A172 (cell line): ENCODE measurements around the gene NET1. TPM values are rescaled to one million over a fixed set of nuclear protein-coding genes. Genes with fewer than 3 reads are reported as not detected.
"Not testable (repeated sequence)": the region's sequence is repeated elsewhere in the genome, so short reads cannot be mapped to it uniquely, and the experiment has no call there.

Experiments
- DNase-seq: peaks from one replicate; pipeline ENCODE4 v3.0.0-alpha.2; 2015; ENCODE audit warnings: low spot score
- total RNA-seq: library from RNA; depleted of rRNA; stranded (reverse); fragments of >200 nt; shearing (Covaris generic); gene quantifications from 2 replicates; pipeline ENCODE4 v1.2.3, GENCODE V29; 2014

The NET1 gene
- total RNA-seq, 1 experiment from 2014 or later, result 52.1 TPM

DNA sequence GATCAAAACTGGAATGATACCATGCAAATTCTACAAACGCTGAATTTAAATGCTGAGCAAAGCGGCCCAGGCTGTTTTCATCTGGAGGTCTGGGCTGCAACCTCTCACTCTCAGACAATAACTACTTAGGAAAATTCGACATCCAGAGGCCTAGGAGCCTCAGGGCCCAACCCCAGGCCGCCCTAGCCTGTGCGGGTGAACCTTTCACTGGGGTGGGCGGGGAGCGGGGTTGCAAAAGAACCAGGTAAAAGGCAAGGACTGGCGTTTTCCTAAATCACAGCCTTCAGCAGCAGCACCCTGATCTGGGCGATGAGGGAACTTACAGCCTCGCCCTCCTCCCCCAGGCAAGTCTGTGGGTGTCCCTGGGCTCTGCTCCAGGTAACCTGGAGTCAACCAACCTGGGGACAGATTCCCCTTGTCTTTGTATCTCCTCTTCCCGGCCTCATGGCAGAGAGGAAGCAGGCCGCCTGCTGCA lies 53.7 kb downstream of the NET1 start:
- DNase-seq, result no peak

DNA sequence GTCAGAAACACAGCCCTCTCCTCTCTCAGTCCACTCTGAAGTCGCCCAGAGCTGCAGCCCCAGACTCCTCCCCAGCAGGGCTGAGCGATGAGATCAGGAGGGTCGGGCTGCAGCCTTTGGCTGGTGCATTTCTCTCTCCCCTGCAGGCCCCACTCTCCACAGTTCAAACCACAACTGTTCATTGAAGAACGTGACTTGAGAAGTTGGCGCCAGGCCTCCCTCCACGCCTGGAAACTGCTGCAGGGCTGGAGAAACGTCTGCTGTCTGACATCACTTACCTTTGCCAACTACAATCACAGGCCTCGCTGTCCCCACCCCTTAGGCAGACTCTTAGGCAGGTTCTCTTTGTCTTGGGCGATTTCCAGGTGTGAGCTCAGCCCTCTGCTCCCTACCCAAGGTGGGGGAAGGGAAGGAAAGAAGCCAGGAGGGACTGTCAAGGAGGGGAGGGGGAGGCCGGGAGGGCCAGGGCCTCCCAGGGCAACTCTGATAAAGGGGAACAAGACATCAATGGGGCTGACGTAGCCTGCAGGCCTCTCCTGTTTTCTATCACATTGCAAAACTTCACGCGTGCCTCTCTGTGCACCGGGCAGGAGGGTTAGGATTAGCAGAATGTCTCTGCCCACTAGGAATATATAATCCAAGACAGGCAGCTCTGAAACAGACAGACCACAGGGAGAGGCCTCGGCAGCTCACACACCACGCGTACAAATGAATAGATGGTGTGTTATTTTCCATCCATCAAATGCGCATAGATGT lies 54.3 kb downstream of the NET1 start:
- no peak for DNase-seq

DNA sequence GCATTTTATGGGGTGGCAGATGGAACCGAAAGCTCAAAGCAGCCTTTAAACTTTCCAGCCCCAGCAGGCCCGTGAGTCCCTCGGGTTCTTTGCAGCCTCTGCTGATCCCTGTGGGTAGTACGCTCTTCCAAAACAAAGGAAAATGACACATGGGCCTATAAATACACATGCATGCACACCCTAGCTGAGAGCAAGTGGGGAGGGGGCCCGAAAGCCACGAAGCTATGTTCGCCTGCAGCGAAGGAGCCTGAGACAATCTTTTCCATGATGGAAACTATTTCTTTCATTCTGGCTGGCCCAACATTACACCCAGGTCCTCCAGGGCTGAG lies 54.8 kb downstream of the NET1 start:
- no peak for DNase-seq

DNA sequence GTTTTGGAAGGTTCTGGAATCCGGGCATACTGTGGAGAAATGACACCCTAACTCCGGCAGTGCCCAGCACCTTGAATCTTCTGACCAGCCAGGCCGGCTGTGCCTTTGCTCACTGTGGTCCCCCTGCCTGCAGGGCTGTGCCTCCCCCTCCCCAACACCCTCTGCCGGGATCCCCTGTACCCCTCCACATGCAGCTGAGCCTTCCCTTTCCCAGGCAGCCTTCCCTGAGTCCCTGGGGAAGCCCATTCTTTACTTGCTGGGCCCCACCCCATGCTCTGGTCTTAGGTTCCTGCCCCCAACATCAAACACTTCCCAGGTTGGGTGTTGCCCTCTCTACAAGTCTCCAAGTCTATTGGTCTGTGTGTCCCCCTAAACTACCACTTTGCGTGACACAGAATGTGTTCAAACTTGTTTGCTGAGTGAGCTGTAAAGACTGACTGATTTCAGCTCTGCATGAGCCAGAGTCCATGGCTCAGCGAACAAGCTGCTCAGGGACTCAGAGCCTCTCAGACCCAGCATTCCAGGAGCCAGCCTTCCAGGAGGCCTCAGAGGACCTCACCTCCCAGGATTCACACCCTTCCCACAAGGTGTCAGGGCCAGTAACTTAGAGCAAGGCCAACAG lies 55.4 kb downstream of the NET1 start:
- DNase-seq, result no peak

DNA sequence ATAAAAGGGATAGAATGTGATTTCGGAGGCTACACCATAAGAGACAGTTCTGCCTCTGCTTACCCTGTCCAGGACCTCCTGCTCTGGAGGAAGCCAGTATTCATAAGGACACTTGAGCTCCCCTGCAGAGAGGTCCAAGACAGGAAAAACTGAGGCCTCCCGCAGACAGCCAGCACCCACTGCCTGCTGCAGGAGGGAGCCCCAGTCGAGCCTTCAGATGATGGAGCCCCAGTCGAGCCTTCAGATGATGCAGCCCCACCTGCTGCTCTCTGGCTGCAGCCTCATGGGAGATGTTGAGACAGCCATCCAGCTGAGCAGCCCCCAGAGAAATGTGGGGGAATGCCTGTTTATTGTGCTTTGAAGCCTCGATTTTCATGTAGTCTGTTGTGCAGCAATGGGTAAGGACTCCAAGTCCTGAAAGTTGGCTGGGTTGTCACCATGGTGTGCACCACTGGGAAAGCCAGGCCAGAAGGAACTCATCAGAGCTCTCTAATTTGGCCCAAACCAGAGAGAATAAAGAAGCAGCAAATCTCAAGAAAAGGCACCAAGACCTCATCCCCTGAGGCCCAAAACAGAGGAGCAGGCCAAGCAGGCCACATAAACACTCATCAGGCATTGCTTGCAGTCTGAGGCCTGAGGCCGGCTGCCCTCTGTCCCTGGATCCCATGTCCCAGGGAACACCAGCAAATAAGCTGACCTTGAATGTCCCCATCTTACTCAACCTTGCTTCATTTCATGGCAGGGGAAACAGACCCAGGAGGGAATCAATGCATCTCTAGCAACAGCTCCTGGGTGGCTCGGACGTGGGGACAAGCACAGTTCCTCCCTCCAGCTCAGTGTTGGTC lies 56.1 kb downstream of the NET1 start:
- no peak for DNase-seq

DNA sequence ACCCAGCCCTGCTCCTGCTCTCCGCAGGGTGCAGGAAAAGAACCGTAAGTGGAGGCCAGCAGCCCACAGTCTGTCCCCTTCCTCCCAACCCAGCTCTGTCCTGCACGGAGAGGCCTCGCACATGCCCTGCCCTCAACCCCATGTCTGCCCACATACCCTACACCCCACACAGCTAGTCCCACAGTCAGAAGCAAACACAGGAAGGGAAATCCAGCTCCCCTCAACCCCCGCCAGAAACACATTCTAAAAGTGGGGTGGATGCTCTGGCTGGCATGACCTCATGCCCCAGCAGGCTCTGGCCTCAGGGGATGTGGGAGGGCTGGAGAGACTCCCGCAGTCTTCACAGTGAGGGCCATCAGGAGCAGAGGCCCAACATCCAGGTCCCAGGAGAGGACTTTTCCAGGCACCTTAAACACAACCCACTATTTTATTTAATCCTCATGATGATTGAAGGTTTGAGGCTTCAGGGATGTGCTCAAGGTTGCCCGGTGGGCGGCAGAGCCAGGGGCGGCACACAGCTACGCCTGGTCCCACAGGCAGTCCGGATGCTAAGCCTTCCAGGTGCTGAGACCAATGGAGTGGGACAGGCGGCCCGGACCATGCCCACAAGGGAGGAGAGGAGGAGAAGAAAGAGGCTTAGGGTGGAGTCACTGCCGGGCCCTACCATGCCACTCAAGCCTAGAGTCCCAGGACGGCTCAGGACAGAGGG lies 57.1 kb downstream of the NET1 start:
- no peak for DNase-seq

DNA sequence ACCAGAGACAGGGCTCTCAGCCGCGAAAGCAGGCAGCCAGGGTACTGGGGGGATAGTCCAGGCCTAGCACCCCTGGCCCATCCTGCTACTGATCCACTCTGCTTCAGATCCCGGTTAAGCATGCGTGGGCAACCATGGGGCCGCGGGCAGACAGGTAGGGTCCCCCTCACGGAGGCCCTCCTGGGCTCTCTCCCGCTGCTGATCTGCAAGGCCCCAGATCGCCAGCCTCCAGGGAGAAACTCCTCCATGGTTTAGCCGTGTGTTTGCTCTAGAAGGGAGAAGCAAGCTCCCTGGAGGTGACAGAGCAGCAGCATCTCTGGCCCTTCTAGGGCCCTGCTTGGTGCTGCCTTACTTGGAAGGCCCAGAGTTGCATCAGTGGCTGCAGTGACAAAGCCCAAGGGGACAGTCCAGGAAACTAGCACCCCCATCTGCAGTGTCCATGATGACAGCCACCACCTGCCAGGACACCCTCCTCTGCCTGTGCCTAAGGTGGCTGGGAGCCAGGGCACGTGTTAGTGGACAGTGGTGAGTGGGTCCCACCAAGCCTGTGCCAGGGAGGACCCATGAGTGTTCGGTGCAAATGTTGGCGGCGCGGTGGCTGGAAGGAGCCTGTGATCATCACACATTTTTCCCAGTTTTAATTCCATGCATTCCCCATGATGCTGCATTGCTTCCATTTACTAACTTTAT lies 57.9 kb downstream of the NET1 start:
- no peak for DNase-seq

DNA sequence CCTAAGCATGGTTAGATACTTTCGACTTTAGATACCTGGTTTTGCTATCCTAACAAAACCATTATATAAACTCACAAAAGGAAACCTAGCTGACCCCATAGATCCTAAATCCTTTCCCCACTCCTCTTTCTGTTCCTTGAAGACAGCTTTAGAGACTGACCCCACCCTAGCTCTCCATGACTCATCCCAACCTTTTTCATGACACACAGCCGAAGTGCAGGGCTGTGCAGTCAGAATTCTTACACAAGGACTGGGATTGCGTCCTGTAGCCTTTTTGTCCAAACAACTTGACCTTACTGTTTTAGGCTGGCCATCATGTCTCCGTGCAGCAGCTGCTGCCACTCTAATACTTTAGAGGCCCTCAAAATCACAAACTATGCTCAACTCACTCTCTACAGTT lies 62.3 kb downstream of the NET1 start:
- peak; percentile 14 for DNase-seq

DNA sequence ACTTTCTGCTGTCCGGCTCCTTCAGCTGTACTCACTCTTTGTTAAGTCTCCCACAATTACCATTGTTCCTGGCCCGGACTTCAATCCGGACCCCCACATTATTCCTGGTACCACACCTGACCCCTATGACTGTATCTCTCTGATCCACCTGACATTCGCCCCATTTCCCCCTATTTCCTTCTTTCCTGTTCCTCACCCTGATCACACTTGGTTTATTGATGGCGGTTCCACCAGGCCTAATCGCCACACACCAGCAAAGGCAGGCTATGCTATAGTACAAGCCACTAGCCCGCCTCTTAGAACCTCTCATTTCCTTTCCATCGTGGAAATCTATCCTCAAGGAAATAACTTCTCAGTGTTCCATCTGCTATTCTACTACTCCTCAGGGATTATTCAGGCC lies 62.7 kb downstream of the NET1 start:
- DNase-seq, result not testable (repeated sequence)

DNA sequence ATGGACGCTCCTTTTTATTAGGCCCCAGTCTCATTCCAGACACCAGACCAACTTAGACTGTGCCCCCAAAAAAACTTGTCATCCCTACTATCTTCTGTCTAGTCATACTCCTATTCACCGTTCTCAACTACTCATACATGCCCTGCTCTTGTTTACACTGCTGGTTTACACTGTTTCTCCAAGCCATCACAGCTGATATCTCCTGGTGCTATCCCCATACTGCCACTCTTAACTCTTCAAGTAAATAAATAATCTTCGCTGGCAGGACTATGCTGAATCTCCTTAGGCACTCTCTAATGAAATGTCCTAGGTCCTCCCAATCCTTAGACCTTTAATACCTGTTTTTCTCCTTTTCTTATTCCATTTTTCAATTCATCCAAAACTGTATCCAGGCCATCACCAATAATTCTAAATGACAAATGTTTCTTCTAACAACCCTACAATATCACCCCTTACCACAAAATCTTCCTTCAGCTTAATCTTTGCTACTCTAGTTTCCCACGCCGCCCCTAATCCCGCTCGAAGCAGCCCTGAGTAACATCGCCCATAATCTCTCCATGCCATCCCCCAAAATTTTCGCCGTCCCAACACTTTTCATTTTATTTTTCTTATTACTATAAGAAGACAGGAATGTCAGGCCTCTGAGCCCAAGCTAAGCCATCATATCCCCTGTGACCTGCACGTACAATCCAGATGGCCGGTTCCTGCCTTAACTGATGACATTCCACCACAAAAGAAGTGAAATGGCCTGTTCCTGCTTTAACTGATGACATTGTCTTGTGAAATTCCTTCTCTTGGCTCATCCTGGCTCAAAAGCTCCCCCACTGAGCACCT lies 63.8 kb downstream of the NET1 start:
- DNase-seq, result not testable (repeated sequence)

DNA sequence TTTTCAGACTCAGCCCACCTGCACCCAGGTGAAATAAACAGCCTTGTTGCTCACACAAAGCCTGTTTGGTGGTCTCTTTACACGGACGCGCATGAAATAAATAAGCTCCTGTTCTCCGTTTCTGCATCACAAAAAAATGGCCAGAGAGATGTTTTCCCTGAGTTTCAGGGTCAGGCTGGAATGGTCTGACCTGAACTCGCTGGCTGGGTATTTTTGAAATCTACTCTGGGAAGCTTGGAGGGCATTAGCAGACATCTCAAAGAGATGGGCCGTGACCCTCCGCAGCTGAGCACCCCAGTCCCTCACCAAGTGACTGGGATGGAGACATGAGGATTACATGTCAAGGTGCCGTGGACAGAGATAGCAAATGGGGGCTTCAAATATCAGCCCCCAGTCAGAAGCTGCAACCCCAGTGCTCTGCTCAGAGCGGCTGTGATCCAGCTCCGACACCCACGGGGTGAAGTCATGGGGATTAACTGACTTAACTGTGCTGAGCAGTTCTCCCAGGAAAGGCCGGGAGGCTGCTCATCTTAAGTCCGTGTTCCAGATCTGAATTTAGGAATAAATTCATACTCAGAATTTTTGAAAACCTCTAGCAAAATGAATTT lies 64.7 kb downstream of the NET1 start:
- DNase-seq, result no peak

DNA sequence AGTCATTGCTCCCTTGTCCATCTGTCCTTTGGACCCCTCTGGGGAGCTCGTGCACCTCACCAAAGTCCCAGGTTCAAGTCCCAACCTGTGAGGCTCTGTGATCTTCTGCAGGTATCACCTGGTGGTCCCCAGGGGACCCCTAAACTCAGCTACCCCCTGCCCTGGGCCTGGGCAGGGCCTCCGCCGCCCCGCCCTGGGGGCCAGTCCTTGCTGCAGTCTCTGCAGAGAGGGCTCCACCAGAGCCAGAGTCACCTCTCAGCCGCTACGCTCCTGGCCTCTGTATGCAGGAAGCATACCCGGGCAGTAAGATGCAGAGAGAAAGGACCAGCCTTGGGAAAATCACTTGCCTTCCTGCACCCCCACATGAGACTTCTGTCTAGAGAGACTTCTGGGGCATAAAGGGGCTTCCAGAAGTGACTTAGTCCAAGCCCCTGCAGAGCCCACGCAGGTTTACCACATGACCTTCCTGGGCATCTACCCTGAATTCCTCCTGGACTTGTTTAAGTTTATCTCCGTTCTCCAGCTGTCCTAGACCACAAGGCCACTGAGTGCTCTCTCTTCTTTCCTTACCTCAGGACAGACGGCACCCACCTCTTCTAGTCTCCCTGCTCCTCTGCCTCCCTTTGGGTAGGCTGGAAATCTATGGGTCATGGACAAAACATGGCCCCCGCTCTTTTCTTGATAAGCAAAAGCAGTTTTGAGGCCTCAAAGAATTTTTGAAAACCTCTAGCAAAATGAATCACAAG lies 65.8 kb downstream of the NET1 start:
- DNase-seq, result no peak

DNA sequence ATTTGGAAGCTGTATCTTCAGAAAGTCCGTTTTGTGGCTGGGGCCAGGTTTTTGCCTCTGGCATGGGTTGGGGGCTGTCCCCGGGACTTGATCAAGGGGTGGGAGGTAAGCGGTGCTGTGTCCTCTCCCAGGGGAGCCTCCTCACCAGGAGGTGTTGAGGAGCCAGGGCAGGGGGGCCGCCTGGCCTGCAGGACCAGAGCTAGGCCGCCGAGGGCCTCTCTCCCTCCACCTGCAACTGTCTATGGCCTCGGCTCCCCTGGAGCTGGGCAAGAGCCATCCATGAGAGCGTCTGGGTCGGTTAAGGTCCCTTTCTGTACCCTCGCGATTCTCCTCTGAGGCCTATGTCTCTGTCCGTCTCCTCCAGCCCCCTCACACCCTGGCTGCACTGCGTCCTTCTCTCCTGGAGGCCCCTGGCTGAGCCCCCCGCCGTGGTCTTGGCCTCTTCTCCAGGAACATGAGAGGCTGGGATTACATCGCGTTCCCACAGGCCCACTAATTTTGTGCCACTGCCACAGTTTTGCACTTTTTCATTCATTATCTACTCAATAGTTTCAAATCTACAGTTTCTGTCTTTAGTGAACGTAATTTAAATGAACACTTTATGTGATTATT lies 66.4 kb downstream of the NET1 start:
- no peak for DNase-seq

DNA sequence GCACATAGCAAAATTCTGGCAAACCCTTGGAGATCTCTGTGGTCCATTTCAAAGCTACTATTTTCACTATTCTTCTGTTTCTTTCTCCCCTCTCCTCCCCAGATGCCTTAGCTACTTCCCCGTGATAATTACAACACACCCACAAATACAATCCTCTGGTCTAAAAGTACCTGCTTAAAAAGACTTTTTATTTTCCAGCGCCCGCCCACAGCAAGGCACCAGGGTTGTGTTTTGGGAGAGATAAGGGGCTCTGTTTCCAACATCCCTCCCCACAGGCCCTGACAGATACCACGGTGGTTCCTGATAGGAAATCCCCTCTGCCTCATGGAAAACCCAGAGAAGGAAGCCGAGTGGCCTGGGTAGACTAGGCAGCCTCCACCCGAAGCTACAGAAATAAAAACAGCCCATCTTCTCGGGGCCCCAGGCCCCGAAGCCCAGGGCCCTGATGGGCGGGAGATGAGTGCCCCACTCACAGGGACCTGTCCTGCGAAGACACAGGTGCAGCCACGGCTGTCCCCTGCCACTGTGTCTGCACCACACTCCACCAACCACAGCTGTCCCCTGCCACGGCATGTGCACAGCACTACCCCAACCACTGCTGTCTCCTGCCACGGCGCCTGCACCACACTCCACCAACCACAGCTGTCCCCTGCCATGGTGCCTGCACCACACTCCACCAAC lies 67.3 kb downstream of the NET1 start:
- no peak for DNase-seq

DNA sequence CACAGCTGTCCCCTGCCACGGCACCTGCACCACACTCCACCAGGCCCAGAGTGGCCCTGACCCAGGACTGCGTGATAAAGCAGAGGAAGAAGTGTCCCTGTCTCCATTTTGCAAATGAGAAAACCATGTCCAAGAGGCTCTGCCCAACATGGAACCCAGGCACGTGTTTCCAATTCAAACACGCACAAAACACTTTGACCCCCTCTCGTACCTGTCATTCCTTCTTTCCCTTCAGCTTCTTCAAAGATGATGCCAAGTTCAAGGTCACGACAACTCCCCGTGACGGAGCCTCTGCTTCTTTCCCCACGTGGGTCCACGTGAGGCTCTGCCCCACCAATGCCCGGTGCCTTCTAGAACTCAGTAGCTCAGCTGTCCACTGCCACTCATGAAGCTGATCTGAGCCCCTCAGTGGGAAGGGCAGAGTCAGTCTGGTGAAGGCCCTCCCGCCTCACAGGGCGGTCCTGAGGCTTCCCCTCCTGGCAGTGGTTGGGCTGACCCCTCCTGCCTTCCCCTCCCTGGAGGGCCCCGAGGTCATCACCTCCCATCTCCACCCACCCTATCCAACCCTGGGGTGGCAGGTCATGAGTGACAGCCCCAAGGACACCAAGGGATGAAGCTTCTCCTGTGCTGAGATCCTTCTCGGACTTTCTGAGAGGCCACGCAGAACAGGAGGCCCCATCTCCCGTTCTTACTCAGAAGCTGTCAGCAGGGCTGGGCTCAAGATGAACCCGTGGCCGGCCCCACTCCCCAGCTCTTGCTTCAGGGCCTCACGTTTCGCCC lies 68.0 kb downstream of the NET1 start:
- DNase-seq, result no peak

DNA sequence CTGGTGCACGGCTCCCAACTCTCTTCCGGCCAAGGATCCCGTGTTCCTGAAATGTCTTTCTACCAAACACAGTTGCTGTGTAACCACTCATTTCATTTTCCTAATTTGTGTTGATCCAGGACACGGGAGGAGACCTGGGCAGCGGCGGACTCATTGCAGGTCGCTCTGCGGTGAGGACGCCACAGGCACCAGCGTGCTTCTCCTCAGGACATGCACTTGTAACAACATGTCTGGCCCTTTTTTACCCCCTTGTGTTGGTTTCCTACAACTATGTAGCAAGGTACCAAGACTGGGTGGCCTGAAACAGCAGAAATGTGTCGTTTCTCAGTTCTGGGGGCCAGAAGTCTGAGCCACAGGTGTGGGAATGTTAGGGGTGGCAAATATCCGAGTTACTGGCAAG lies 68.8 kb downstream of the NET1 start:
- DNase-seq, result no peak

DNA sequence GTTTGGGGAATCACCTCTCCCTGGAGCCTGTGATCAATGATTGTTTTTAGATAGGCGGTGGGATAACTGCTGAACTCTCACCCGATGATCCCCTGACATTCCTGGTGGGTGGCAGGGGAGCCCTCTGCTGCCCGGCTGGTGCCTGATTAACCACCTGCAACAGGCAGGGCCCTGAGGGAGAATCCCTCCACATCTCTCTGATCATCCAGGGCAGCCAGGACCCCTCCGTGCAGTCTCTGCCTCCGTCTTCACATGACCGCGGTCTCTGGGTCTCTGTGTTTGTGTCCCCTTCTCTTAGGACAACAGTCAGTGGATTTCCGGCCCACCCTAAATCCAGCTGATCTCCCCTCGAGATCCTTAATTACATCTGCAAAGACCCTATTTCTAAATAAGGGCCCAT lies 69.7 kb downstream of the NET1 start:
- no peak for DNase-seq

DNA sequence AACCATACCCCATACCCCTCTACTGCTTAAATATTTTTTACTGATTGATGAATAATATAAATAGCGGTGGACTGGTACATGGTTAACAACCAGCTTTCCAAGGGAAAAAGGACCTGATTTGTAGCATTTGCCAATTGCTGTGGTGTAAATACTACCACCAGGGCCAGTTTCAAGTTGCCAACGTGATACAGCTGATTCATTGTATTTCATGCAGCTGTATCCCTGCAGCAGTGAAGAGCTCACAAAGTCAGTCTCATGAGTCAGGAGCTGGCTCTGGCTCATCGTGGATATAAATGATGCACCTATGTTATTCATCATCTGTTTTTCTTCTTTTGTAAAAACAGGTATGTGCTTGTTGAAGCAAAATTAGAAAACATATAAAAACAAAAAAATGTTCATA lies 71.8 kb downstream of the NET1 start:
- peak; percentile 6 for DNase-seq
